Measurements from ENCODE around the gene ABCA4.

DNA sequence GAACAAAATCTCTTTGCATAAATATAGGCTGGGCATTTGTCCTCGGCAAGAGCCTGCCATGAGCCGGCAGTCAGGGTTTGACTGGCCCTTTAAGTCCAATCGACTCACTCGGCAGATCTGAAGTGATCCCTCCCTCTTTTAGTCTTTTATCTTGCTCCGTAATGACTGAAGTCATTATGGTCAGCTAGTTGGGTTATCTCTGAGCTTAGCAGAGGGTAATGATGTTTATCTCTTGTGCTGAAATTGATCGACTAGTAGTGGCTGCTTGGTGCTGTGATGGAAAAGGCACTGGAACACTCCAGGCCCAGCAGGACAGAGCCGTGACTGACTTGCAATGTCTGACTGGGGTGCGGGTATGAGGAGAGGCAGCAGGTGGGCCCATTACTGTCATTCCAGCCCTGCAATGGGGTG lies 468 bp upstream of the ABCA4 start:
- no peak for TF ChIP-seq POLR2AphosphoS5 (IDR thresholded peaks at IDR 0.05; ENCODE audit: low read depth, low read length)
- TF ChIP-seq POLR2A (IDR thresholded peaks at IDR 0.05; ENCODE audit: low read depth, low read length), result no peak
